K562 (cell line): ENCODE data around the gene CCNJL. TPM values are rescaled to one million over a fixed set of nuclear protein-coding genes. Genes with fewer than 3 reads are reported as not detected.

Experiments used
- ATAC-seq: fragments of 200-7000 bp; cut with Tn5 transposase; 3 replicates; pipeline ENCODE4 v1.9.1; 2020; ENCODE audit warnings: moderate library complexity
- BruUV-seq: library from RNA; stranded (reverse); fragments of 400-500 nt; replicated peaks from 2 replicates; lab custom pipeline; 2021; lab: Mats Ljungman, UMichigan
- CTCF ChIA-PET: fragments of 300-600 bp; formaldehyde crosslinking; extraction: SDS; loops from one replicate; lab custom pipeline; 2021; ENCODE audit warnings: low intra/inter-chr PET ratio; lab: Yijun Ruan, JAX
- POLR2A ChIA-PET: fragments of 300-600, 350-650 bp; sonication (Branson Sonifier 250); formaldehyde crosslinking; extraction: SDS; loops from one replicate; lab custom pipeline; 2021; ENCODE audit warnings: antibody characterized with exemption, inconsistent platforms; lab: Yijun Ruan, JAX
- DNase-seq, 4 experiments: peaks; one replicate each; pipeline versions ENCODE4 v3.0.0 to v3.0.0-alpha.2; 2011 to 2018; ENCODE audit warnings: low spot score in 3 of 4, mixed read lengths in 3 of 4; ENCODE audit errors: extremely low read depth in 1 of 4
- FAIRE-seq: peaks from 2 replicates; lab custom pipeline; 2011; peaks lifted over from hg19 to GRCh38; lab: Jason Lieb, UNC
- H2AFZ ChIP-seq: 2 replicates; pipeline ENCODE4 v1.6.0; 2011; ENCODE audit warnings: low read depth, low read length, control low read depth, inconsistent platforms
- H3K27ac ChIP-seq: fragments of 200-600 bp; 3 replicates; pipeline ENCODE4 v1.8.0; 2011; ENCODE audit warnings: low read depth, mild to moderate bottlenecking, control low read depth, inconsistent platforms, low read length, moderate library complexity, mixed read lengths; ENCODE audit errors: extremely low read depth
- H3K27me3 ChIP-seq, 2 experiments: fragments of 300-600 bp in 1 of 2; 2 replicates in 1 of 2; 3 replicates in 1 of 2; pipeline versions ENCODE4 v1.6.0 to v1.8.0; 2011; ENCODE audit warnings: inconsistent platforms in 2 of 2, low read length in 2 of 2, mild to moderate bottlenecking in 1 of 2, mixed read lengths in 1 of 2, moderate library complexity in 1 of 2; ENCODE audit not compliant: control insufficient read depth in 2 of 2, insufficient read depth in 2 of 2
- H3K36me3 ChIP-seq: fragments of 300-600 bp; 3 replicates; pipeline ENCODE4 v1.8.0; 2011; ENCODE audit warnings: mild to moderate bottlenecking, low read length, inconsistent platforms; ENCODE audit not compliant: control insufficient read depth, insufficient read depth
- H3K4me1 ChIP-seq, 2 experiments: fragments of 200-600 bp in 1 of 2; replicated peaks in 1 of 2; 2 replicates in 1 of 2; 3 replicates in 1 of 2; pipeline versions ENCODE4 v1.5.1 to v1.8.0; 2011; ENCODE audit warnings: inconsistent platforms in 2 of 2, low read length in 2 of 2, mild to moderate bottlenecking in 1 of 2, mixed read lengths in 1 of 2, moderate library complexity in 1 of 2; ENCODE audit not compliant: control insufficient read depth in 2 of 2, insufficient read depth in 2 of 2
- H3K4me2 ChIP-seq: 2 replicates; pipeline ENCODE4 v1.6.1; 2011; ENCODE audit warnings: low read length, control low read depth, inconsistent platforms, mixed read lengths; ENCODE audit not compliant: insufficient read depth
- H3K4me3 ChIP-seq: fragments of 200-600 bp; sonication (generic), shearing (Covaris generic); 2 replicates; pipeline ENCODE4 v1.5.1; 2016; ENCODE audit warnings: control low read depth, inconsistent platforms
- H3K79me2 ChIP-seq: fragments of 200-600 bp; 3 replicates; pipeline ENCODE4 v1.8.0; 2011; ENCODE audit warnings: low read length, inconsistent platforms; ENCODE audit not compliant: control insufficient read depth, insufficient read depth
- H3K9ac ChIP-seq, 2 experiments: 2 replicates each; pipeline versions ENCODE4 v1.6.0 to v1.6.1; 2011; ENCODE audit warnings: low read depth in 2 of 2, low read length in 2 of 2, control low read depth in 1 of 2, inconsistent platforms in 1 of 2, mild to moderate bottlenecking in 1 of 2, mixed read lengths in 1 of 2; ENCODE audit not compliant: insufficient read depth in 1 of 2
- H3K9me1 ChIP-seq: one replicate; pipeline ENCODE4 v1.6.0; 2011; ENCODE audit warnings: inconsistent platforms, mild to moderate bottlenecking, low read length, moderate library complexity; ENCODE audit not compliant: control insufficient read depth, insufficient read depth
- H3K9me3 ChIP-seq: replicated peaks from 2 replicates; pipeline ENCODE4 v1.5.1; 2011; ENCODE audit warnings: low read depth, low read length, inconsistent platforms; ENCODE audit not compliant: control insufficient read depth, insufficient read depth
- H4K20me1 ChIP-seq: replicated peaks from 2 replicates; pipeline ENCODE4 v1.6.1; 2011; ENCODE audit warnings: low read length, inconsistent platforms, mixed read lengths; ENCODE audit not compliant: control insufficient read depth, insufficient read depth
- EZH2 ChIP-seq: IDR thresholded peaks from 2 replicates; pipeline ENCODE4 v1.6.1; 2012; ENCODE audit warnings: low read depth, mild to moderate bottlenecking, inconsistent platforms, low read length, borderline replicate concordance
- MEF2D ChIP-seq: conservative IDR thresholded peaks from 2 replicates; pipeline ENCODE4 v1.6.1; 2016; ENCODE audit warnings: low read depth, missing genetic modification characterization, missing compliant biosample characterization
- SREBF2 ChIP-seq: sonication (generic); formaldehyde crosslinking; IDR thresholded peaks from 2 replicates; pipeline ENCODE4 v1.4.0; 2020; ENCODE audit warnings: mild to moderate bottlenecking, missing genetic modification reagents
- TOE1 ChIP-seq, 2 experiments: fragments of 450-650 bp in 1 of 2; sonication (generic) in 1 of 2; formaldehyde crosslinking in 1 of 2; IDR thresholded peaks; 2 replicates each; pipeline versions ENCODE4 v1.7.1 to v1.8.0; 2016 to 2022; ENCODE audit warnings: borderline replicate concordance in 2 of 2, mild to moderate bottlenecking in 2 of 2, antibody characterized with exemption in 1 of 2, inconsistent platforms in 1 of 2, low read depth in 1 of 2, missing genetic modification reagents in 1 of 2, moderate library complexity in 1 of 2
- ZBTB17 ChIP-seq: fragments of 450-650 bp; formaldehyde crosslinking; IDR thresholded peaks from 2 replicates; pipeline ENCODE4 v1.4.0; 2020; ENCODE audit warnings: mild to moderate bottlenecking
- ZNF586 ChIP-seq: fragments of 450-650 bp; formaldehyde crosslinking; conservative IDR thresholded peaks from 2 replicates; pipeline ENCODE4 v1.4.0; 2020; ENCODE audit warnings: mild to moderate bottlenecking, moderate library complexity
- ZNF589 ChIP-seq: fragments of 200-800 bp; sonication (Bioruptor generic); IDR thresholded peaks from 2 replicates; pipeline ENCODE4 v1.6.1; 2016; ENCODE audit warnings: low read depth, missing genetic modification characterization, missing compliant biosample characterization
- WGBS: fragments of 100-300 bp; shearing (Covaris generic); methylation state at CpG from one replicate; pipeline ENCODE4 v1.1.6; 2016; ENCODE audit warnings: low coverage, mixed read lengths; ENCODE audit not compliant: insufficient coverage; ENCODE audit errors: missing lambda C conversion rate; 5-methylcytosine and 5-hydroxymethylcytosine counted together
- in situ Hi-C: fragments of 300-500 bp; cut with MboI; formaldehyde crosslinking; loops from 4 replicates; pipeline ENCODE4 v1.15.0; 2018; ENCODE audit warnings: inconsistent platforms, mixed read lengths
- intact Hi-C: fragments of 100-400 bp; cut with micrococcal nuclease; formaldehyde crosslinking; loops from 2 replicates; pipeline ENCODE4 v1.14.2; 2022
- polyA plus RNA-seq, 8 experiments: library from polyadenylated mRNA; depleted of rRNA in 4 of 8; stranded (reverse) in 5 of 8; unstranded in 3 of 8; fragments of >200 nt; fragmentation: Nextera tagmentation in 2 of 8; fragmentation: Illumina TruSeq in 1 of 8; extraction: Ambion mirVana in 2 of 8; extraction: Trizol in 1 of 8; gene quantifications; 2 replicates each; pipeline versions ENCODE4 v1.2.1 to v1.2.3, GENCODE V29; 2011 to 2014; ENCODE audit warnings: inconsistent platforms in 1 of 8, missing spikeins in 1 of 8
- total RNA-seq, 7 experiments: library from RNA; depleted of rRNA in 6 of 7; stranded (reverse); fragments of >200 nt in 6 of 7; fragmentation: Illumina TruSeq in 2 of 7; extraction: Trizol in 2 of 7; gene quantifications; 2 replicates each; pipeline versions ENCODE4 v1.2.1 to v1.2.3, GENCODE V29; 2011 to 2021; ENCODE audit warnings: low replicate concordance in 1 of 7
- TF ChIP-seq, protein P1 (sequence below): IDR thresholded peaks from 2 replicates; pipeline ENCODE4 v1.6.1; 2016; ENCODE audit warnings: missing genetic modification characterization, missing compliant biosample characterization
- TF ChIP-seq, protein P2 (sequence below): fragments of 250-450 bp; sonication (Bioruptor Pico); IDR thresholded peaks from 2 replicates; pipeline ENCODE4 v1.8.0; 2021; ENCODE audit warnings: borderline replicate concordance, mild to moderate bottlenecking, moderate library complexity; ENCODE audit not compliant: poor library complexity, severe bottlenecking
- TF ChIP-seq, protein P3 (sequence below): fragments of 250-450 bp; sonication (Bioruptor Pico); IDR thresholded peaks from 2 replicates; pipeline ENCODE4 v1.5.0; 2022; ENCODE audit warnings: mild to moderate bottlenecking
- TF ChIP-seq, protein P4 (sequence below), 2 experiments: IDR thresholded peaks in 1 of 2; conservative IDR thresholded peaks in 1 of 2; 2 replicates each; pipeline ENCODE4 v1.6.1; 2016; ENCODE audit warnings: low read depth in 2 of 2, mild to moderate bottlenecking in 1 of 2, missing compliant biosample characterization in 1 of 2, missing genetic modification characterization in 1 of 2, moderate library complexity in 1 of 2

The CCNJL gene
- total and polyA plus RNA-seq, 9 of the 15 experiments (the other 6 are each of a cell fraction or from before 2014, with no cell fraction given), result 0.04 TPM; not detected in 8

DNA sequence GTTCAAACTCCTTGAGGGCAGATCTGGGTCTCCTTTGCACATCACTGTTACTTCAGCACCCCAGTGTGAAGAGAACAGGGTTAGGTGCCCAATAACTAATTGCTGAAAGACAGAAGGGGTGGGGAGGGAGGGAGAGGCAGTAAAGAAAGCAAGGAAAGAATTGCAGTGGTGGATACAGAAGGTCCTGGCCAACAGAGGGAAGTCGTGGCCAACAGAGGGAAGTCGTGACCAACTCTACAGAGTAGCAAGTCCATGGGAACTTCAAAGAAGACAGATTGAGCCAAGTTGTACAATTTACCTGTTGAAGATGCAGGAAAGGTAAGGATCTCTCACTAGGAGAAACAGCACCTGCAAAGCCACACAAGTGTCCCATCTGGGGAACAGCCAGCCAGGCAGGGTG, 27.0 kb downstream of the CCNJL start (continued):
- TF ChIP-seq, protein P1, sequence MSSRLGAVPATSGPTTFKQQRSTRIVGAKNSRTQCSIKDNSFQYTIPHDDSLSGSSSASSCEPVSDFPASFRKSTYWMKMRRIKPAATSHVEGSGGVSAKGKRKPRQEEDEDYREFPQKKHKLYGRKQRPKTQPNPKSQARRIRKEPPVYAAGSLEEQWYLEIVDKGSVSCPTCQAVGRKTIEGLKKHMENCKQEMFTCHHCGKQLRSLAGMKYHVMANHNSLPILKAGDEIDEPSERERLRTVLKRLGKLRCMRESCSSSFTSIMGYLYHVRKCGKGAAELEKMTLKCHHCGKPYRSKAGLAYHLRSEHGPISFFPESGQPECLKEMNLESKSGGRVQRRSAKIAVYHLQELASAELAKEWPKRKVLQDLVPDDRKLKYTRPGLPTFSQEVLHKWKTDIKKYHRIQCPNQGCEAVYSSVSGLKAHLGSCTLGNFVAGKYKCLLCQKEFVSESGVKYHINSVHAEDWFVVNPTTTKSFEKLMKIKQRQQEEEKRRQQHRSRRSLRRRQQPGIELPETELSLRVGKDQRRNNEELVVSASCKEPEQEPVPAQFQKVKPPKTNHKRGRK, result no peak
- TF ChIP-seq ZBTB17 (no peak), ZNF586 (CRISPR knock-in tag) (no peak)

DNA sequence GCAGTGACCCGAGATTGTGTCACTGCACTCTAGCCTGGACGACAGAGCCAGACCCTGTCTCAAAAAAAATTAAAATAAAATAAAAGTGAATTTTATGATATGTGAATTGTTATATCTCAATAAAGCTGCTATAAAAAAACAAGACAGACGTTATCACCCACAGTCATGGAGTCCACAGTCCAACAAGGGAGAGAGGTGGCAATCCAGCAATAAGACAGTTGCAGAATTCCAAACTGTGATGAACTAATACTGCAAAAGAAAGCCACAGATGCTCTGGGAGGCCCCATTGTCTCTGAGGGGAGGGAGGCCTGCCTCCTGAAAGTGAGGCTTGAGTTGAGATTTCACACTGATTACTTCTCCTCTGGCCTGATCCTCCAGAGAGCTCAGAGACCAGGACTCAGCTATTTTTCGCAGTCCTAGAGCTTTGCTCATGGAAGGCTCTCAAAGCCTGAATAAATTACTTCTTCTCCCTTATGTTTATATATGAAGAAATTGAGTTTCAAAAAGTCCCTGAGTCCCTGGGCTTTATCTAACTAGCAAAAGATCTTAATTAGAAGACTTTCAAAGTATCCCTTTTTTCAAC, 28.0 kb downstream of the CCNJL start:
- CTCF ChIA-PET, result no interaction called here
- no peaks in the 10 kb centered on the region for H3K79me2 ChIP-seq
- POLR2A ChIA-PET, result interaction anchor here (0.7 to 1.0 kb wide), 2 partner anchors 24 to 34 kb away, joined by 3 to 4 read pairs; no protein-coding TSS in a partner anchor
- H3K4me3 ChIP-seq, result no peak overlapping the region
- H3K4me2 ChIP-seq, result no peak overlapping the region
- intact Hi-C loops (no loop called here), in situ Hi-C loops (no loop called here)
- no peaks in the 10 kb centered on the region for H3K9me3 ChIP-seq
- no peaks in the 10 kb centered on the region for H4K20me1 ChIP-seq
- FAIRE-seq (peak; percentile 6), ATAC-seq (no peak), DNase-seq (no peak)
- no peaks in the 10 kb centered on the region for H3K9me1 ChIP-seq
- H3K9ac ChIP-seq, result no peak overlapping the region
- 0% methylated on average over 4 of the region's 4 CpGs for WGBS
- H3K27me3 ChIP-seq, result peaks cover 26 to 48% of the 10 kb centered on the region in 2 experiments; a peak in 4 of 5 replicates
- no TSS peak for BruUV-seq
- no peak overlapping the region for H3K27ac ChIP-seq
- peaks cover 0 to 8% of the 10 kb centered on the region in 2 experiments; a peak in 1 of 5 replicates for H3K4me1 ChIP-seq
- no peaks in the 10 kb centered on the region for H3K36me3 ChIP-seq
- no peak overlapping the region for H2AFZ ChIP-seq
- TF ChIP-seq, protein P2, sequence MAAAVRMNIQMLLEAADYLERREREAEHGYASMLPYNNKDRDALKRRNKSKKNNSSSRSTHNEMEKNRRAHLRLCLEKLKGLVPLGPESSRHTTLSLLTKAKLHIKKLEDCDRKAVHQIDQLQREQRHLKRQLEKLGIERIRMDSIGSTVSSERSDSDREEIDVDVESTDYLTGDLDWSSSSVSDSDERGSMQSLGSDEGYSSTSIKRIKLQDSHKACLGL (CRISPR knock-in tag), result no peak
- TF ChIP-seq ZNF589 (no peak), ZNF586 (CRISPR knock-in tag) (no peak), TOE1 (IDR thresholded peaks at IDR 0.05; ENCODE audit: borderline replicate concordance) (no peak), TOE1 (CRISPR knock-in tag; IDR thresholded peaks at IDR 0.05; ENCODE audit: borderline replicate concordance, low read depth) (no peak), MEF2D (no peak), EZH2 (no peak), SREBF2 (CRISPR knock-in tag) (no peak)
- TF ChIP-seq, protein P3, sequence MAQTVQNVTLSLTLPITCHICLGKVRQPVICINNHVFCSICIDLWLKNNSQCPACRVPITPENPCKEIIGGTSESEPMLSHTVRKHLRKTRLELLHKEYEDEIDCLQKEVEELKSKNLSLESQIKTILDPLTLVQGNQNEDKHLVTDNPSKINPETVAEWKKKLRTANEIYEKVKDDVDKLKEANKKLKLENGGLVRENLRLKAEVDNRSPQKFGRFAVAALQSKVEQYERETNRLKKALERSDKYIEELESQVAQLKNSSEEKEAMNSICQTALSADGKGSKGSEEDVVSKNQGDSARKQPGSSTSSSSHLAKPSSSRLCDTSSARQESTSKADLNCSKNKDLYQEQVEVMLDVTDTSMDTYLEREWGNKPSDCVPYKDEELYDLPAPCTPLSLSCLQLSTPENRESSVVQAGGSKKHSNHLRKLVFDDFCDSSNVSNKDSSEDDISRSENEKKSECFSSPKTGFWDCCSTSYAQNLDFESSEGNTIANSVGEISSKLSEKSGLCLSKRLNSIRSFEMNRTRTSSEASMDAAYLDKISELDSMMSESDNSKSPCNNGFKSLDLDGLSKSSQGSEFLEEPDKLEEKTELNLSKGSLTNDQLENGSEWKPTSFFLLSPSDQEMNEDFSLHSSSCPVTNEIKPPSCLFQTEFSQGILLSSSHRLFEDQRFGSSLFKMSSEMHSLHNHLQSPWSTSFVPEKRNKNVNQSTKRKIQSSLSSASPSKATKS (CRISPR knock-in tag), result no peak
- TF ChIP-seq, protein P4, sequence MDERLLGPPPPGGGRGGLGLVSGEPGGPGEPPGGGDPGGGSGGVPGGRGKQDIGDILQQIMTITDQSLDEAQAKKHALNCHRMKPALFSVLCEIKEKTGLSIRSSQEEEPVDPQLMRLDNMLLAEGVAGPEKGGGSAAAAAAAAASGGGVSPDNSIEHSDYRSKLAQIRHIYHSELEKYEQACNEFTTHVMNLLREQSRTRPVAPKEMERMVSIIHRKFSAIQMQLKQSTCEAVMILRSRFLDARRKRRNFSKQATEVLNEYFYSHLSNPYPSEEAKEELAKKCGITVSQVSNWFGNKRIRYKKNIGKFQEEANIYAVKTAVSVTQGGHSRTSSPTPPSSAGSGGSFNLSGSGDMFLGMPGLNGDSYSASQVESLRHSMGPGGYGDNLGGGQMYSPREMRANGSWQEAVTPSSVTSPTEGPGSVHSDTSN (CRISPR knock-in tag; IDR thresholded peaks at IDR 0.05; ENCODE audit: low read depth), result no peak
- TF ChIP-seq, protein P4 (tag; conservative IDR thresholded peaks at IDR 0.05; ENCODE audit: low read depth), result no peak
